A673 (cell line): ENCODE results near the gene GRAMD2B.

Source experiments
- EZH2 ChIP-seq: fragments of 200-600 bp; sonication (generic); IDR thresholded peaks from 2 replicates; pipeline ENCODE4 v1.6.1; 2017; ENCODE audit warnings: borderline replicate concordance, low read depth, mild to moderate bottlenecking, mixed read lengths, antibody characterized with exemption, low read length; ENCODE audit not compliant: poor library complexity, severe bottlenecking
- TF ChIP-seq, protein P1 (sequence below): fragments of 300-800, 200-600 bp; sonication (generic); conservative IDR thresholded peaks from 2 replicates; pipeline ENCODE4 v1.5.1; 2017; ENCODE audit warnings: low read depth, mild to moderate bottlenecking, antibody characterized with exemption, low read length, moderate library complexity, mixed read lengths

DNA sequence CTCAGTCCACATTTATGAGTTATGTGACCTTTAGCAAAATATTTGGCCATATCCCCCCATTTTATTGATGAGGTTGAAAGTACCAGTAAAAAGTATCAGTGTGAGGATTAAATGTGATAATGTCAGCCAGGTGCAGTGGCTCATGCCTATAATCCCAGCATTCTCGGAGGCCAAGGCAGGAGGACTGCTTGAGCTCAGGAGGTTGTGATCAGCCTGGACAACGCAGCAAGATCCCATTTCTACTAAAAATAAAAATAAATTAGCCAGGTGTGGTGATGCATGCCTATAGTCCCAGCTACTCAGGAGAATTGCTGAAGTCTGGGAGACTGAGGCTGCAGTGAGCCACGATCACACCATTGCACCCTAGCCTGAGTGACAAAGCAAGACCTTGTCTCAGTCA, 71.2 kb downstream of the GRAMD2B start:
- TF ChIP-seq, protein P1, sequence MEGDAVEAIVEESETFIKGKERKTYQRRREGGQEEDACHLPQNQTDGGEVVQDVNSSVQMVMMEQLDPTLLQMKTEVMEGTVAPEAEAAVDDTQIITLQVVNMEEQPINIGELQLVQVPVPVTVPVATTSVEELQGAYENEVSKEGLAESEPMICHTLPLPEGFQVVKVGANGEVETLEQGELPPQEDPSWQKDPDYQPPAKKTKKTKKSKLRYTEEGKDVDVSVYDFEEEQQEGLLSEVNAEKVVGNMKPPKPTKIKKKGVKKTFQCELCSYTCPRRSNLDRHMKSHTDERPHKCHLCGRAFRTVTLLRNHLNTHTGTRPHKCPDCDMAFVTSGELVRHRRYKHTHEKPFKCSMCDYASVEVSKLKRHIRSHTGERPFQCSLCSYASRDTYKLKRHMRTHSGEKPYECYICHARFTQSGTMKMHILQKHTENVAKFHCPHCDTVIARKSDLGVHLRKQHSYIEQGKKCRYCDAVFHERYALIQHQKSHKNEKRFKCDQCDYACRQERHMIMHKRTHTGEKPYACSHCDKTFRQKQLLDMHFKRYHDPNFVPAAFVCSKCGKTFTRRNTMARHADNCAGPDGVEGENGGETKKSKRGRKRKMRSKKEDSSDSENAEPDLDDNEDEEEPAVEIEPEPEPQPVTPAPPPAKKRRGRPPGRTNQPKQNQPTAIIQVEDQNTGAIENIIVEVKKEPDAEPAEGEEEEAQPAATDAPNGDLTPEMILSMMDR: no peak
- TF ChIP-seq EZH2: no peak
